PC-9 (cell line): Measurements from ENCODE around the gene AUTS2.

Experiments
- EZH2 ChIP-seq: fragments of 200-600 bp; sonication (generic); IDR thresholded peaks from 2 replicates; pipeline ENCODE4 v1.8.0; 2017; ENCODE audit warnings: antibody characterized with exemption, low read depth
- TF ChIP-seq, protein P1 (sequence below): fragments of 200-600 bp; sonication (generic); conservative IDR thresholded peaks from 2 replicates; pipeline ENCODE4 v1.6.1; 2017; ENCODE audit warnings: mixed run types, antibody characterized with exemption, mild to moderate bottlenecking, moderate library complexity

DNA sequence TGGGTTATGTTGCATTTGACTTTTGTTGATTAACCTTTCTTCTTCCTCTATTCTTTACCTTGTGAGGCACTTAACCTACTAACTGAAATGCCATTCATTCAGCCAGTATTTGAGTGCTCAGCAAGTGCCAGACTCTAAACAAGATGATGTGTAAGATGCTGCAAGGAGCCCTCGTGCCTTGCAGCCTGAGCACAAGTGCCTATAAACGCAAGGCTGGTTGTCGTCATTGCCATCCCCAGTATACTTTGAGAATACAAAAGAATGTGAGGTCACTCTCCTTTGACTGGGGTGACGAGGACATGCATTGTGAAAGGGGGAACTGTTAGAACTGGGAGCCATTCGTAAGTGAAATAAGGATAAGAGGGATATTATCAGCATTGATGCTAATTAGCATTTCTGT lies 103.0 kb downstream of the AUTS2 start:
- TF ChIP-seq, protein P1, sequence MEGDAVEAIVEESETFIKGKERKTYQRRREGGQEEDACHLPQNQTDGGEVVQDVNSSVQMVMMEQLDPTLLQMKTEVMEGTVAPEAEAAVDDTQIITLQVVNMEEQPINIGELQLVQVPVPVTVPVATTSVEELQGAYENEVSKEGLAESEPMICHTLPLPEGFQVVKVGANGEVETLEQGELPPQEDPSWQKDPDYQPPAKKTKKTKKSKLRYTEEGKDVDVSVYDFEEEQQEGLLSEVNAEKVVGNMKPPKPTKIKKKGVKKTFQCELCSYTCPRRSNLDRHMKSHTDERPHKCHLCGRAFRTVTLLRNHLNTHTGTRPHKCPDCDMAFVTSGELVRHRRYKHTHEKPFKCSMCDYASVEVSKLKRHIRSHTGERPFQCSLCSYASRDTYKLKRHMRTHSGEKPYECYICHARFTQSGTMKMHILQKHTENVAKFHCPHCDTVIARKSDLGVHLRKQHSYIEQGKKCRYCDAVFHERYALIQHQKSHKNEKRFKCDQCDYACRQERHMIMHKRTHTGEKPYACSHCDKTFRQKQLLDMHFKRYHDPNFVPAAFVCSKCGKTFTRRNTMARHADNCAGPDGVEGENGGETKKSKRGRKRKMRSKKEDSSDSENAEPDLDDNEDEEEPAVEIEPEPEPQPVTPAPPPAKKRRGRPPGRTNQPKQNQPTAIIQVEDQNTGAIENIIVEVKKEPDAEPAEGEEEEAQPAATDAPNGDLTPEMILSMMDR: no peak
- TF ChIP-seq EZH2: no peak
